COLO829 (cell line): ENCODE data around the gene SLC40A1.
"Not testable (repeated sequence)": the region's sequence is repeated elsewhere in the genome, so short reads cannot be mapped to it uniquely, and the experiment has no call there.

Experiments used
- DNase-seq: peaks from one replicate; pipeline ENCODE4 v3.0.0; 2012; ENCODE audit warnings: low spot score

Gene SLC40A1, protein sequence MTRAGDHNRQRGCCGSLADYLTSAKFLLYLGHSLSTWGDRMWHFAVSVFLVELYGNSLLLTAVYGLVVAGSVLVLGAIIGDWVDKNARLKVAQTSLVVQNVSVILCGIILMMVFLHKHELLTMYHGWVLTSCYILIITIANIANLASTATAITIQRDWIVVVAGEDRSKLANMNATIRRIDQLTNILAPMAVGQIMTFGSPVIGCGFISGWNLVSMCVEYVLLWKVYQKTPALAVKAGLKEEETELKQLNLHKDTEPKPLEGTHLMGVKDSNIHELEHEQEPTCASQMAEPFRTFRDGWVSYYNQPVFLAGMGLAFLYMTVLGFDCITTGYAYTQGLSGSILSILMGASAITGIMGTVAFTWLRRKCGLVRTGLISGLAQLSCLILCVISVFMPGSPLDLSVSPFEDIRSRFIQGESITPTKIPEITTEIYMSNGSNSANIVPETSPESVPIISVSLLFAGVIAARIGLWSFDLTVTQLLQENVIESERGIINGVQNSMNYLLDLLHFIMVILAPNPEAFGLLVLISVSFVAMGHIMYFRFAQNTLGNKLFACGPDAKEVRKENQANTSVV

DNA sequence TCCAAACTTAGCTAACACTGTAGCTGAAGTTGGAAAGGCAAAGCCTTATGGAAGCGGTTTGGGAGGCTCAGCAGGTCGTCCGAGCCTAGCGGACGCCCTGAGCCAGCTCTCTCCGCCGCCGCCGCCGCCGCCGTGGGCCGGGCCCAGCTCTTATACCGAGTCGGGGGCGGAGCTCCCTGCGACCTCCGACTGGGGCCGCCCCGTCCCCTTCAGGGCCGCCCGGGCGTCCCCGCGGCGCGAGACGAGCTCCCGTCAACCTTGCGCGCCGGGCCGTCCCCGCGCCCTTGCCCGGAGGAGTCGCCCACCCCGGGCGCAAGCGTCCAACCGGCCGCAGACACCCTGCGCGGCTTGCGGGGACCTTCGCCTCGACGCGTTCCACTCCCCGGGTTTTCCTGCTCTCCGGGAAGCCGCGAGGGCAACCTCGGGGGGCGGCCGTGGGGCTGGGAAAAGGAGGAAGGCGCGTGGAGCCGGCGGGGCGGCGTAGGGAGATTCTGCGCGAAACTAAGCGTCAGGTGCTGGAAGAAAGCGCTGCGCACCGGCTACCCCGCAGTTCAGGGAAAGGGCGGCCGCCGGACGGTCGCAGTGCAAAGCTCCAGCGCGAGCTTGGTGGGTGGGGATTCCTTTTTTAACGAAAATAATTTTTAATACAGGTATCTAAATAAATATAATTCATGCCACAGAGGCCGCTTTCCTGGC, at the start of gene SLC40A1:
Gene SLC40A1 (minus strand): TSS at position 129 of the 696 bp plus-strand sequence. CDS start 326 bp downstream, outside the sequence.
- no peak for DNase-seq

GRCh38 chr2:189629531-189630453, 49.2 kb upstream of the SLC40A1 start:
- no peak for DNase-seq

DNA sequence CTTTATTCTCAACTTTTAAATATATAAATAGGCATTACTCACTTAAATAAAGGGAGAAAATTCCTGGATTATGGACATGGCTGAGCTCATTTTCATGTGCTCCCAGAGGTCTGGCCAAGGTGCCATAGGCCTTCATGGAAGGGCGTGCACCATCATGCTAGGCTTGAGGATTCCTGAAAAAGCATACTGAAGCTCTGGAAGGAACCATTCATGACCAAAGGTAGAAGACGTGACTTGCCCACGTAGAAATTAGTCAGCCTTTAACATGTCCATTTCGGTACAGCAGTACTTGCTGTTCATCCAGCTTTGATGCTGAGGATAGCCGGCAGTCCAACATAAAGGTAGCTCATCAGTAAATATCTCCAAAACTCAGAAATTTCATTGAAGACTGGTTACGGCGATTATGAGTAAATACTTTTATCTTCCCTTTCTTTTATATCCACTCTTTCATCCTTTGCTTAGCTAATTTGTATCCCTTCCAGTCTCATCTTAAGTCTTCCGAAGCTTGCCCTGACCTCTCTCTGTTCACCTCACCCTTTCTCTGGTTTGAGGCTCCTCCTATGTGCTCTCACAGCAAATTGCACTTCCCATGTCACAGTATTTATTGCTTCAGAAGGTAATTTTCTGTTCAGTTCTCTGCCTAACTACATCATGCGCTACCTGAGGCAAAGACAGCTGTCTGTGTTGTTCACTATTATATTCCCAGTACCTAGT, 48.4 kb upstream of the SLC40A1 start:
- DNase-seq: no peak

- DNase-seq: no peak
Measured at GRCh38 chr2:189627789-189628188, 47.2 kb upstream of the SLC40A1 start.

DNA sequence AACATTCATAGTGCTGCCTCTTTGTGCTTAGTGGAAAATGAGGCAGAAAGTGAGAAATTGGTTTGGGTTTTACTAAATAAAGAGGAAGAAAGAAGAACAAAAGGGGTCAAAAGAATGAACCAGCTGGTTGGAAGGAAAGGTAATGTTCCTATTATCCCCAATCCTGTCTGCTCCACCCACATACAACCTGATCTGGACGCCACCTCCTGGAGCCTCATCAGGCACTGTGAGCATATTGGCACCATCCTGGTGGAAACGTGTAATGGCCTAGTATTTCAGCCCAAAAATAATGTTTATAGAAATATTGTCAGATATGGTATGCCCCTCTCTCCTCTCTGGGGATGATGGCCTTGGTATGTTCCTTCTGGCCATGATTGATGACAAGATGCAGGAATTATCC, 45.0 kb upstream of the SLC40A1 start:
- no peak for DNase-seq

DNA sequence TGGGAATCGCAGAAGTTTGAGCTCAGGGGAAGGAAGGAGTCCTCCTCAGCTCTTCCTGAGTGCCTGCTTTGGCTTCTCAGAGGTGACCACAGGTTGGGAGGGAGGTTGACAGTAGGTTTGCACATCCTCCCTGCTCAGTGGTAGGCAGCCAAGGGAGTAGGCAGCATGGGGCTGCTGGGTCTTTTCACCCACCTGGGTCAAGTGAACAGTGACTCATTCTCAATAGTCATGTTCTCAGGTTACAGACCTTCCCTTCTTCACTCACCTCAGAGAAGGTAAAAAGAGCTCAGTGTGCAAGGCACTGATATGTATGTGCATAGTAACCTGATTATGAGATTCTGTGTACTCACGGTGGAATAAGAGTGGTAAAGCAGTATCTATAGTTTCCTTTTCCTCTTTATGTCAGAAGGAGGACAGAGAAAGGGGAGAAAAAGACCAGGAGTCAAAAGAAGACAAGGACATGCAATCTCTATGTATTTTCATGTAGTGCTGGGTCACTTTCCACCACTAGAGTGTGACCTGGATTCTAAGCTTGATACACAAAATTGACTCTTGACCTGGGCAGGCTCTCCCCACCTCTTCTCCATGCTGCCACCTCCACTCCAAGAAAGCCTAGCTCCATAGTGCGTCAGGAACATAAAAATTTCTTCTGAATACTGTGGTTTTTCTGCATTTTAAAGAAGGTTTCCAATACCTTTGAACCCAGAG, 44.2 kb upstream of the SLC40A1 start:
- no peak for DNase-seq

GRCh38 chr2:189623049-189623448, 42.5 kb upstream of the SLC40A1 start:
- no peak for DNase-seq

- no peak for DNase-seq
Measured at GRCh38 chr2:189621781-189622180, 41.2 kb upstream of the SLC40A1 start.

GRCh38 chr2:189618197-189618596, 37.6 kb upstream of the SLC40A1 start:
- no peak for DNase-seq

DNA sequence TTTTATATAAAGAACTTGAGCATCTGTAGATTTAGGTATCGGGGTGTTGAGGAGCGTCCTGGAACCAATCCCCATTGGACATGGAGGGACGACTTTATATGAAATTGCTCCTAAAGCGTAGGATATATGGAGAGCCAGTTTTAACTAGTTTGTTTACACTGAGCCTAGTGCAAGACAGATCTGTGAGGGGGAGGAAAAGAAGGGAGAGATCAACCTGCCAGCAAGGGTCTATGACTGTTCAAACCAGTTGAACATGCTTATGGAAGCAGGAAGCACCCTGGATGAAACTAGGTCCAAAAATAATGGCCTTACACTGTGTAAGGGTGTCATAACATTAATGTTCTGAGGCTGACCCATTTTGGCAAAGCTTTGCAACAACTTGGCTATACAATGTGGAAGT, 34.0 kb upstream of the SLC40A1 start:
- DNase-seq: no peak

DNA sequence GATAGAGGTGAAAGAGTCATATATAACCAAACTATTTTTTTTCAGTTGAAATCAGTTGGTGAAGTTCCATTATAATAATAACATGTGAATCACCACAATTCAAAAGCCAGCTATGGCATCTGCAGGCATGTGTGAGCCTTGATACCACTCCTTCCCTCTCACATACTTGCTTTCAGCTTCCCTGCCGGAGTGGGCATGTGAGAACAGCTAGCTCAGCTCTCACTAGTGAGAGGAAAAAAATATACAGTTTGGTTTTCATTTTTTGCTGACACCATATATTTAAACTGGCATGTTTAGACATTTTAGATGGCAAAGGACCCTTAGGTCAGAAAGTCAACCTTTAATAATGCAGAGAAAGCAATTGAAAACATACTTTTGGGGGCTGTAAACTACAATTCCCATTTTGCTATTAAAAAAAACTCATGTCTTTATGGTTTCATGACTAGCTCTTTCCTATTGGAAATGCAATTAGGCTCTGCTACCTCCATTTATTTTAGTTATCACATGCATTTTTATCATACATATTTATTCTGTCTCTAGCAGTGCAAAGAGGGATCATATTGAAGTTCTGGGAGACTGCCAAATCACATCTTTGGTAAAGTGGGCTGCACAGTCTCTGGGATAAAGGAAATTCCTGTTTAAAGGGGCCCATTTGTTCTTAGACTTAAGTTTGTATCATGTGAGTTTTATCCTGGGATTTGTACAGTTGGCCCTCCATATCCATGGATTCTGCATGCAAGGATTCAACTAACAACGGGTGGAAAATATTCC, 33.2 kb upstream of the SLC40A1 start:
- no peak for DNase-seq

GRCh38 chr2:189613077-189613636, 32.6 kb upstream of the SLC40A1 start:
- DNase-seq: no peak

- DNase-seq: no peak
Measured at GRCh38 chr2:189610700-189611099, 30.1 kb upstream of the SLC40A1 start.

- DNase-seq: no peak
Measured at GRCh38 chr2:189609853-189610252, 29.3 kb upstream of the SLC40A1 start.

DNA sequence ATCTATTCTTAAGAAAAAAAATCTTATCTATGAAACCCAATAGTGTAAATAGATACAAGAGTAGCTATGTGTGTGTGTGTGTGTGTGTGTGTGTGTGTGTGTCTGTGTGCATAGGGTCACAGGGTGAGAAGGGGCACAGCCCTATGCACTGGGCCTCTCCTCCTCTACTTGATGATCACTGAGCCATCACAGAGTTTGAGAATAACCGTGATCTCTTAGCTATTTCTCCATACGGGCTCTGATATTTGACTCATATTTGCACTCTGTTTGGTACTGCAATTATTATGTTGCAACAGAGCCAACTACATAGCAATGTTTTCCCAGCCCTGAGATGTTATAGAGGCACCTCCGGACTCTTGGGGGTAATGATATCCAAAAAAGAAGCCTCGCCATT, 28.8 kb upstream of the SLC40A1 start:
- DNase-seq: no peak

GRCh38 chr2:189608795-189609422, 28.3 kb upstream of the SLC40A1 start:
- DNase-seq: no peak

GRCh38 chr2:189608170-189608569, 27.6 kb upstream of the SLC40A1 start:
- no peak for DNase-seq

- no peak for DNase-seq
Measured at GRCh38 chr2:189602233-189602632, 21.6 kb upstream of the SLC40A1 start.

DNA sequence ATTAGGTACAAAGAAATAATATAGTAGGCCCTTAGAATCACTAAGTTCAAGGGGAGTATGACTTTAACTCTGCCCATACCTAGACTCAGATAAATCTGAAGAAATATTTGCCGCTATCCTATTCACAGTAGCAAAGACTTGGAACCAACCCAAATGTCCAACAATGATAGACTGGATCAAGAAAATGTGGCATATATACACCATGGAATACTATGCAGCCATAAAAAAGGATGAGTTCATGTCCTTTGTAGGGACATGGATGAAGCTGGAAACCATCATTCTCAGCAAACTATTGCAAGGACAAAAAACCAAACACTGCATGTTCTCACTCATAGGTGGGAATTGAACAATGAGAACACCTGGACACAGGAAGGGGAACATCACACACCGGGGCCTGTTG, 21.1 kb upstream of the SLC40A1 start:
- not testable (repeated sequence) for DNase-seq
